ENCODE results near the gene BCAN. TPM values are rescaled to one million over a fixed set of nuclear protein-coding genes. Genes with fewer than 3 reads are reported as not detected.

Gene BCAN
- total RNA-seq, 1 experiment from 2014 or later: 3.6 TPM

GRCh38 chr1:156692925-156693847 lies 51.3 kb downstream of the BCAN start (continued):
- TF ChIP-seq CDX4 (CRISPR knock-in tag; IDR thresholded peaks at IDR 0.05; ENCODE audit: borderline replicate concordance) (no peak), CREM (CRISPR knock-in tag; IDR thresholded peaks at IDR 0.05) (peak; percentile 55; the same call in 1 of the 2 replicates), TEAD1 (CRISPR knock-in tag; IDR thresholded peaks at IDR 0.05) (peak; percentile 79; the same call in 1 of the 2 replicates), MXD4 (CRISPR knock-in tag; IDR thresholded peaks at IDR 0.05; ENCODE audit: borderline replicate concordance) (no peak), ZNF425 (CRISPR knock-in tag; conservative IDR thresholded peaks at IDR 0.05) (no peak), GRHL2 (CRISPR knock-in tag; IDR thresholded peaks at IDR 0.05; ENCODE audit: insufficient replicate concordance, severe bottlenecking) (no peak), AR (CRISPR knock-in tag; IDR thresholded peaks at IDR 0.05) (no peak), GABPB1 (CRISPR knock-in tag; IDR thresholded peaks at IDR 0.05) (no peak), NR3C1 (CRISPR knock-in tag; conservative IDR thresholded peaks at IDR 0.05; ENCODE audit: low read depth) (no peak), JUN (CRISPR knock-in tag; IDR thresholded peaks at IDR 0.05) (no peak), ZNF416 (CRISPR knock-in tag; IDR thresholded peaks at IDR 0.05) (no peak), ZNF423 (CRISPR knock-in tag; IDR thresholded peaks at IDR 0.05) (peak; percentile 31; the same call in 1 of the 2 replicates), ATF6 (CRISPR knock-in tag; IDR thresholded peaks at IDR 0.05) (no peak), PRDM15 (CRISPR knock-in tag; IDR thresholded peaks at IDR 0.05) (no peak), ATF3 (CRISPR knock-in tag; conservative IDR thresholded peaks at IDR 0.05) (no peak), HMGA2 (CRISPR knock-in tag; IDR thresholded peaks at IDR 0.05) (no peak), CREB1 (CRISPR knock-in tag; IDR thresholded peaks at IDR 0.05) (no peak), MLX (CRISPR knock-in tag; IDR thresholded peaks at IDR 0.05) (no peak), ZNF671 (CRISPR knock-in tag; IDR thresholded peaks at IDR 0.05) (no peak), KAT7 (CRISPR knock-in tag; IDR thresholded peaks at IDR 0.05; ENCODE audit: borderline replicate concordance) (no peak), HMGXB4 (CRISPR knock-in tag; IDR thresholded peaks at IDR 0.05) (no peak), TP53 (CRISPR knock-in tag; IDR thresholded peaks at IDR 0.05) (no peak), OVOL2 (CRISPR knock-in tag; IDR thresholded peaks at IDR 0.05; ENCODE audit: borderline replicate concordance) (no peak)
